NB4 (cell line): Measurements from ENCODE around the gene PIGZ.
"Not testable (repeated sequence)": the region's sequence is repeated elsewhere in the genome, so short reads cannot be mapped to it uniquely, and the experiment has no call there.

Experiments used
- DNase-seq: peaks from one replicate; pipeline ENCODE4 v3.0.0; 2010; ENCODE audit warnings: low read depth
- H3K4me3 ChIP-seq: one replicate; pipeline ENCODE4 v1.5.1; 2011; ENCODE audit warnings: mild to moderate bottlenecking, low read depth, low read length, moderate library complexity
- MYC ChIP-seq: IDR thresholded peaks from 2 replicates; pipeline ENCODE4 v1.6.1; 2011; ENCODE audit warnings: low read depth, low read length
- POLR2A ChIP-seq: IDR thresholded peaks from 2 replicates; pipeline ENCODE4 v1.6.1; 2011; ENCODE audit warnings: mild to moderate bottlenecking; ENCODE audit not compliant: insufficient read length; ENCODE audit errors: extremely low read depth
- TF ChIP-seq, protein P1 (sequence below): IDR thresholded peaks from one replicate; pipeline ENCODE4 v1.5.1; 2012; ENCODE audit warnings: low read depth, low read length
- TF ChIP-seq, protein P2 (sequence below): IDR thresholded peaks from 2 replicates; pipeline ENCODE4 v1.6.1; 2011; ENCODE audit warnings: low read depth, low read length

PIGZ gene

GRCh38 chr3:196947136-196947859, 21.3 kb downstream of the PIGZ start:
- DNase-seq = peak; percentile 32
- no peak overlapping the region for H3K4me3 ChIP-seq
- TF ChIP-seq, protein P1, sequence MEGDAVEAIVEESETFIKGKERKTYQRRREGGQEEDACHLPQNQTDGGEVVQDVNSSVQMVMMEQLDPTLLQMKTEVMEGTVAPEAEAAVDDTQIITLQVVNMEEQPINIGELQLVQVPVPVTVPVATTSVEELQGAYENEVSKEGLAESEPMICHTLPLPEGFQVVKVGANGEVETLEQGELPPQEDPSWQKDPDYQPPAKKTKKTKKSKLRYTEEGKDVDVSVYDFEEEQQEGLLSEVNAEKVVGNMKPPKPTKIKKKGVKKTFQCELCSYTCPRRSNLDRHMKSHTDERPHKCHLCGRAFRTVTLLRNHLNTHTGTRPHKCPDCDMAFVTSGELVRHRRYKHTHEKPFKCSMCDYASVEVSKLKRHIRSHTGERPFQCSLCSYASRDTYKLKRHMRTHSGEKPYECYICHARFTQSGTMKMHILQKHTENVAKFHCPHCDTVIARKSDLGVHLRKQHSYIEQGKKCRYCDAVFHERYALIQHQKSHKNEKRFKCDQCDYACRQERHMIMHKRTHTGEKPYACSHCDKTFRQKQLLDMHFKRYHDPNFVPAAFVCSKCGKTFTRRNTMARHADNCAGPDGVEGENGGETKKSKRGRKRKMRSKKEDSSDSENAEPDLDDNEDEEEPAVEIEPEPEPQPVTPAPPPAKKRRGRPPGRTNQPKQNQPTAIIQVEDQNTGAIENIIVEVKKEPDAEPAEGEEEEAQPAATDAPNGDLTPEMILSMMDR = peak; percentile 21
- TF ChIP-seq, protein P2, sequence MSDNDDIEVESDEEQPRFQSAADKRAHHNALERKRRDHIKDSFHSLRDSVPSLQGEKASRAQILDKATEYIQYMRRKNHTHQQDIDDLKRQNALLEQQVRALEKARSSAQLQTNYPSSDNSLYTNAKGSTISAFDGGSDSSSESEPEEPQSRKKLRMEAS = no peak
- TF ChIP-seq MYC = no peak
- TF ChIP-seq POLR2A = no peak

DNA sequence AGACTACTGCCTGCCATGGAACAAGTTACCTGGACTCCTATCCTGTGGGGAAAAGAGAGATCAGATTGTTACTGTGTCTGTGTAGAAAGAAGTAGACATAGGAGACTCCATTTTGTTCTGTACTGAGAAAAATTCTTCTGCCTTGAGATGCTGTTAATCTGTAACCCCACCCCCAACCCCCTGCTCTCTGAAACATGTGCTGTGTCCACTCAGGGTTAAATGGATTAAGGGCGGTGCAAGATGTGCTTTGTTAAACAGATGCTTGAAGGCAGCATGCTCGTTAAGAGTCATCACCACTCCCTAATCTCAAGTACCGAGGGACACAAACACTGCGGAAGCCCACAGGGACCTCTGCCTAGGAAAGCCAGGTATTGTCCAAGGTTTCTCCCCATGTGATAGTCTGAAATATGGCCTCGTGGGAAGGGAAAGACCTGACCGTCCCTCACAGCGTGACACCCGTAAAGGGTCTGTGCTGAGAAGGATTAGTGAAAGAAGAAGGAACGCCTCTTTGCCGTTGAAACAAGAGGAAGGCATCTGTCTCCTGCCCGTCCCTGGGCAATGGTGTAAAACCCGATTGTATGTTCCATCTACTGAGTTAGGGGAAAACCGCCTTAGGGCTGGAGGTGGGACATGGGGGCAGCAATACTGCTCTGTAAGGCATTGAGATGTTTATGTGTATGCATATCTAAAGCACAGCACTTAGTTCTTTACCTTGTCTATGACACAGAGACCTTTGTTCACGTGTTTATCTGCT, 24.4 kb downstream of the PIGZ start:
- not testable (repeated sequence) for DNase-seq
- peak overlapping the region; percentile 90 for H3K4me3 ChIP-seq

- H3K4me3 ChIP-seq = peak overlapping the region; percentile 90
- TF ChIP-seq, protein P1 = no peak
- TF ChIP-seq POLR2A (no peak), MYC (no peak)
- TF ChIP-seq, protein P2 = no peak
- DNase-seq = no peak
Observed at GRCh38 chr3:196942915-196943277, 25.7 kb downstream of the PIGZ start.

GRCh38 chr3:196942226-196942914, 26.3 kb downstream of the PIGZ start, which contains the start of gene NCBP2:
Gene NCBP2 (minus strand): TSS chr3:196942528. CDS start chr3:196942503, 25 bp downstream.
- TF ChIP-seq POLR2A (peak; percentile 89), MYC (peak; percentile 99)
- TF ChIP-seq, protein P2 = peak; percentile 96
- TF ChIP-seq, protein P1 = peak; percentile 48
- H3K4me3 ChIP-seq = peak within 1 kb of the TSS; percentile 97
- DNase-seq = peak; percentile 99

DNA sequence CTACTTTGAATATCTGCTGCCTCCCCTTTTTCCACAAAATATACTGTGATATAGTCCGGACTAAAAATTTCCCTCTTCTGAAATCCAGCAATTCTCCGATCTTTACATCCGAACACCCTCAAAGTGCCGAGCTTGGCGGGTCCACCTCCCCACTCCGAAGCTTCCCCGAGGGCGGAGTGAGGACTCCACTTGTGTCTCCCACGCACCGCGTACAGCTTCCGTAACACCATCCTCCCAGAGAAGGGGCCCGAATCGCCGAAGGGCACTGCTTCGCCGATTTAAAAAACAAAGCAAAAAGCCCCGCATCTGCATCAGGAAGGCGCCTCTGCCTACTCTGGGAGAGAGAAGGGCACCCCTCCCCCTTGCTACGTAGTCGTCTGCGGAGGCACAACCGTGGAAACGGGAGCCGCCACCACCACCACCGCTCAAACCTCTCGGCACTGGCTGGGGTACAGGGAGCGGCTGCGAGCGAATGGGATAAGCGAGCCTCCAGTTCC, 26.9 kb downstream of the PIGZ start:
- peak; percentile 80 for DNase-seq
- H3K4me3 ChIP-seq = peak overlapping the region; percentile 97
- TF ChIP-seq MYC (peak; percentile 26; the same call in 1 of the 2 replicates), POLR2A (no peak)

DNA sequence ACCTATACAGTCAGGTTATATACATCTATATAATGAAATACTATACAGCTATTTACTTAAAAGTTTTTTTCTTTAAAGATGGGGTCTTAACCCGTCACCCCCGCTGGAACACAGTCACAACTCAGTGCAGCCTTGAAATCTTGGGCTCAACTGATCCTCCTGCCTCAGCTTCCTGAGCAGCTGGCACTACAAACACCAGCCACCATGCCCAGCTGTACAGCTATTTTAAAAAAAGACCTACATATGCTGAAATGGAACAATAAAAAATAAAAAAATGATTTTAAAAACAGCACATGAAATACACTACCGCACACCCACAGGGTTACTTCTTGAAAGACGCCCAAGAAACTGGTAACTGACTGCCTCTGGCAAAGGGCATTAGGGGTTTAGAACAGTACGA, 30.1 kb downstream of the PIGZ start:
- TF ChIP-seq MYC = no peak
- TF ChIP-seq, protein P2 = no peak
- TF ChIP-seq POLR2A = no peak
- TF ChIP-seq, protein P1 = no peak
- H3K4me3 ChIP-seq = no peak overlapping the region
- no peak for DNase-seq
